Peyer's patch (tissue), 4 donors: ENCODE data around the gene VMAC.

Experiments
- POLR2A ChIP-seq, 2 donors: fragments of 450-650 bp; IDR thresholded peaks; one replicate each; pipeline ENCODE4 v1.5.1; 2017; ENCODE audit warnings: antibody characterized with exemption in 2 of 2, mild to moderate bottlenecking in 2 of 2, moderate library complexity in 2 of 2
- TF ChIP-seq, protein P1 (sequence below), 6 experiments: fragments of 450-650 bp in 4 of 6; fragments of 200-600 bp in 2 of 6; sonication (generic) in 1 of 6; IDR thresholded peaks; one replicate each; pipeline ENCODE4 v1.5.1; 2017 to 2019; ENCODE audit warnings: antibody characterized with exemption in 6 of 6, mild to moderate bottlenecking in 3 of 6, moderate library complexity in 1 of 6

DNA sequence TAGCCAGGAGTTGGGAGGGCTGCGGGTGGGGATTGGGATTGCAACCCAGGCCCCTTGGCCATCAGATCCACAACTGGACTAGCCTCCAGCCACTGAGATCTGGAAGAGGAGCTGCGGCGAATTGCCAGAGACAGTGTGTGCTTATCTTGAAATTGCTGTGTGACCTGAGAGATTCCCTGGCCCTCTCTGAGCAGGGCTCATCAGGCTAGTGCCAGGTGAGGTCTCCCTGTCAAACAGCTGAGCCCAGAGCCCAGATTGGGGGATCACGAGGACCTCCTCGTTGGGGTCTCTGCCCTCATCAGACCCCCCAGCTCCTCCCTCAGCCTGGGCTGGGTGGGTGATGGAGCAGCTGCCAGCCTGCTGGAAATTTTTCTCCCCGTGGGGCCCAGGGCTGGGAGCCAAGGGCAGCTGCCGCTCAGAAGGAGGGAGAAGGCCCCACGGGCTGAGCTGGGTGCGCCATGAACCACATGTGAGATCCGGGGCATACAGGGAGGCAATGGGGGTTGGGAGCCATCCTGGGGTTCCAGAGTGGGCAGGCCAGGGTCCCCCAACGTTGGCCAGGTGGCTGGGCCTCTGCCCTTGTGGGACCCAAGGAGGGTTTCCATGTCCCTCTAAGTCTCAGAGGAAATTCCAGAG lies 41.5 kb upstream of the VMAC start:
- TF ChIP-seq, protein P1, sequence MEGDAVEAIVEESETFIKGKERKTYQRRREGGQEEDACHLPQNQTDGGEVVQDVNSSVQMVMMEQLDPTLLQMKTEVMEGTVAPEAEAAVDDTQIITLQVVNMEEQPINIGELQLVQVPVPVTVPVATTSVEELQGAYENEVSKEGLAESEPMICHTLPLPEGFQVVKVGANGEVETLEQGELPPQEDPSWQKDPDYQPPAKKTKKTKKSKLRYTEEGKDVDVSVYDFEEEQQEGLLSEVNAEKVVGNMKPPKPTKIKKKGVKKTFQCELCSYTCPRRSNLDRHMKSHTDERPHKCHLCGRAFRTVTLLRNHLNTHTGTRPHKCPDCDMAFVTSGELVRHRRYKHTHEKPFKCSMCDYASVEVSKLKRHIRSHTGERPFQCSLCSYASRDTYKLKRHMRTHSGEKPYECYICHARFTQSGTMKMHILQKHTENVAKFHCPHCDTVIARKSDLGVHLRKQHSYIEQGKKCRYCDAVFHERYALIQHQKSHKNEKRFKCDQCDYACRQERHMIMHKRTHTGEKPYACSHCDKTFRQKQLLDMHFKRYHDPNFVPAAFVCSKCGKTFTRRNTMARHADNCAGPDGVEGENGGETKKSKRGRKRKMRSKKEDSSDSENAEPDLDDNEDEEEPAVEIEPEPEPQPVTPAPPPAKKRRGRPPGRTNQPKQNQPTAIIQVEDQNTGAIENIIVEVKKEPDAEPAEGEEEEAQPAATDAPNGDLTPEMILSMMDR (IDR thresholded peaks at IDR 0.05), result no peak
- no peak for TF ChIP-seq POLR2A (IDR thresholded peaks at IDR 0.05)
